ENCODE measurements around the gene TF.

- no peak for TF ChIP-seq CTCF (optimal IDR thresholded peaks at IDR 0.05 in 1 of 3, IDR thresholded peaks at IDR 0.05 in 1 of 3, conservative IDR thresholded peaks at IDR 0.05 in 1 of 3; ENCODE audit: extremely low read depth in 1 of 3, insufficient read depth in 2 of 3, low read length in 3 of 3)
- TF ChIP-seq EZH2 (IDR thresholded peaks at IDR 0.05; ENCODE audit: low read length) = no peak
Observed at GRCh38 chr3:133804896-133805295, 58.7 kb downstream of the TF start.
